Stimulated activated naive CD8-positive, alpha-beta T cell treated with anti-CD3 and anti-CD28 coated beads, Interleukin-15, Interleukin-2, amounts not matched to agents 100 ng/mL and 50 ng/mL, for 24 hours (primary cell): Measurements from ENCODE around the gene TRERF1.
"Not testable (repeated sequence)": the region's sequence is repeated elsewhere in the genome, so short reads cannot be mapped to it uniquely, and the experiment has no call there.

Experiments used
- H3K27ac Mint-ChIP-seq: one replicate; pipeline ENCODE4 v1.8.0; 2021; ENCODE audit warnings: mild to moderate bottlenecking, mixed read lengths
- H3K27me3 Mint-ChIP-seq: one replicate; pipeline ENCODE4 v1.8.0; 2021; ENCODE audit warnings: mixed read lengths
- H3K36me3 Mint-ChIP-seq: one replicate; pipeline ENCODE4 v1.8.0; 2021; ENCODE audit warnings: low read depth, mixed read lengths
- H3K4me1 Mint-ChIP-seq: one replicate; pipeline ENCODE4 v1.8.0; 2021; ENCODE audit warnings: low read depth, mixed read lengths
- H3K4me3 Mint-ChIP-seq: one replicate; pipeline ENCODE4 v1.8.0; 2021; ENCODE audit warnings: mild to moderate bottlenecking, mixed read lengths
- H3K9me3 Mint-ChIP-seq: one replicate; pipeline ENCODE4 v1.8.0; 2021; ENCODE audit warnings: mixed read lengths

TRERF1 gene

DNA sequence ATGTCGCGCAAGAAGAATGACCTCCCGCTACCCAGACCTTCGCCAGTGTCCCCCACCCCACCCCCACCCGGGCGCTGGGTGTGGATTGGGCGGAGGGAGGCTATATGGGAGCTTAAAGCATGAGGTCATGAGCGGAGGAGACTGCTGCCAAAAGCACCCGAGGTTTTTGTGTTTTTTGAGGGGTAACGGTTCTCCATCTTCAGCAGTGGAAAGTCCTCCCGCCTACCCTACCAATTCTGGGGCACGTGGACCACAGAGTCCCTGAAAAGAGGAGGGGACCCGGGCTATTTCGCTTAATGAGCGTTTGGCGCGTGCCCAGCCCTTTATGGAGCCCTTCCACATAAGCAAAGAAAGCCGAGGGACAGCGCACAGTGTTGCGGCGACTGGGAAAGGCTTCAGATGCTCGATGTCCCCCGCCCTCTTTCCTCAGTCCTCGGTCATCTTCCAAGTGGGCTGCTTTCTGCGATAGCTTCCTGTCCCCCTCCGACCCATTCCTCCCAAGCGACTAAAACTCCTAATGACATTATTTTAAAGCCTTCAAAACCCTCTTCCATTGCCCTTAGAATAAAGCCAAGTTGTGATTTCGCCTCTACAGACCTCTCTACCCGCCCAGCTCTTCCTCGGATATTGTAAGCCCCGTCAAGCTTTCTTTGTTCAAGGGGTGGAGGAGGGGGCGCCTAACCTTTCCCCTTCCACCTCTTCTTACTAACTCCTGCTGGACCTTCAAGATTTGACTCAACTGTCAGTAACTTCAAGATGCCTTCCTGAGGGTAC lies 2.1 kb upstream of the TRERF1 start:
- Mint-ChIP-seq H3K4me1 (peaks cover 38% of the 10 kb centered on the region), H3K36me3 (no peaks in the 10 kb centered on the region)

DNA sequence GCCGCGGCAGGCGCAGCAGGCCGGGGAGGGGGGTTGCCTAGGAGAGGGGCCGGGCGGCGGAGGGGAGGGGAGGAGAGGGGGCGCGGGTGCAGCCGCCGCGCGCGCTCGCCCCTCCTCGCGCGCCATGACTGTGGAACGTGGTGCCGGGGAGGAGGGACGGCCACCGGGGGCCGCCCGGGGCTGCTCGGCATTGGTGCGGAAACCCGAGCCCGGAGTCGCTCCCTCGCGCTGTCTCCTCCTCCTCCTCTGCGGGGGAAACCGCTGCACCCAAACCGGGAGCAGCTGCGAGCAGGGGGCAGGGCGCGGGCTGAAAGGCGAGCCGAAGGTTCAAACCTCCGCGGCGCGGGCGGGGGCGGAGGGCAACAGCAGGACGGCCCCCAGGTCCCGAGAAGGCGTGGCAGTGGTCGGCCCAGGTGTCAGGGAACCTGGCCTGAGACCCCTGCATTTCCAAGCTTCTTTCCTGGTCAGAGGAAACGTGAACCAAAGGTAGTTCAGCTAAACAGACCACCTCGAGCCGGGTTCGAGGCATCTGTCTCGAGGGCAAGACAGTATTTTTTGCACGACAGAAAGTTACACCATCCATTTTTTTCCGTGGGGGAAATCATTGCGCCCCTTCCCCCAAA lies 1.4 kb upstream of the TRERF1 start:
- H3K4me1 Mint-ChIP-seq: peaks cover 45% of the 10 kb centered on the region
- H3K27me3 Mint-ChIP-seq: peaks cover 9% of the 10 kb centered on the region
- no peak overlapping the region for H3K27ac Mint-ChIP-seq
- H3K4me3 Mint-ChIP-seq: peak overlapping the region; percentile 89
- H3K9me3 Mint-ChIP-seq: no peaks in the 10 kb centered on the region
- peaks cover 2% of the 10 kb centered on the region for H3K36me3 Mint-ChIP-seq

More for the DNA sequence above, 2.1 kb upstream of the TRERF1 start:
- peak overlapping the region; percentile 89 for H3K4me3 Mint-ChIP-seq
- H3K9me3 Mint-ChIP-seq: no peaks in the 10 kb centered on the region
- H3K27me3 Mint-ChIP-seq: peaks cover 9% of the 10 kb centered on the region
- H3K27ac Mint-ChIP-seq: peak overlapping the region; percentile 14

DNA sequence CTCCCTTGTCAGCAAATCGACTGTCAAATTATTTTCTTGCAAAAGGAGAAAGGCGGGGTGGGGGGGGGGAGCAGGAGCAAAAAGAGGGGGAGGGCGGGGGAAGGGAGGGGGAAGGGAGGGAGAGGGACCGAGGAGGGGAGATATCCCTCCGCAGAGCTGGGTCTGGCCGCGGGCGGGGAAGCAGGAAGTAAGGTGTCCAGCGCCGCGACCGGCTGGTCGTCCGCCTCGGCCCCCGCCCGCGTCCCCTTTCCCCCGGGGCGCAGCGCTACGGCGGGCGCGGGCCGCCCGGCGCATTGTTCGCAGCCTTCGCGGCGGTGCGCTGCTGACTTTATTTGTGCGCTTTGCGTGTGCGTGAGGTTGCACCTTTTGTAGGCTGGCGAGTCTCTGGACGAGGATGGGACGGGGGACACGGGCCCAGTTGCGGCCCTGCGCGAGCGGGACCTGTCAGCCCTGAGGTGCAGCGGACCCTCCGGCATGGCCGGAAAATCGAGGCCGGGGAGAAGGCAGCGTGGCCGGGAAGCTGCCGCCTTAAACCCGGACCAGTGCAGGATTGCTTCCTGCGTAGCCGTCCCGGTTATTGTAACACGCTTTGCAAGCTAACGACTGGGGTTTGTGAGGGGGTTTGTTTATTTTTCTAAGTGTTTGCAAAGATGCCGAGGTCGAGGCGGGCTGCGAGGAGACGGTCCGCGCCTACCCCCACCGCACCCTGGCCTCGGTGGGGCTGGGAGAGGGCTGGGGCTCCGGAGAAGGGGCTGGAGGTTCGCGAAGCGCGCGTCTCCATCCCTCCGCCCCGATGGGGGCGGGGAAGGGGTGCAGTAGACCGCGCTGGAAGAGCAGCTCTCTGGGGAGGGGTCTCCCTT lies 675 bp upstream of the TRERF1 start:
- Mint-ChIP-seq H3K4me1 (peaks cover 52% of the 10 kb centered on the region), H3K36me3 (peaks cover 4% of the 10 kb centered on the region), H3K27ac (peak overlapping the region; percentile 84), H3K27me3 (peaks cover 9% of the 10 kb centered on the region), H3K9me3 (no peaks in the 10 kb centered on the region), H3K4me3 (peak overlapping the region; percentile 89)

DNA sequence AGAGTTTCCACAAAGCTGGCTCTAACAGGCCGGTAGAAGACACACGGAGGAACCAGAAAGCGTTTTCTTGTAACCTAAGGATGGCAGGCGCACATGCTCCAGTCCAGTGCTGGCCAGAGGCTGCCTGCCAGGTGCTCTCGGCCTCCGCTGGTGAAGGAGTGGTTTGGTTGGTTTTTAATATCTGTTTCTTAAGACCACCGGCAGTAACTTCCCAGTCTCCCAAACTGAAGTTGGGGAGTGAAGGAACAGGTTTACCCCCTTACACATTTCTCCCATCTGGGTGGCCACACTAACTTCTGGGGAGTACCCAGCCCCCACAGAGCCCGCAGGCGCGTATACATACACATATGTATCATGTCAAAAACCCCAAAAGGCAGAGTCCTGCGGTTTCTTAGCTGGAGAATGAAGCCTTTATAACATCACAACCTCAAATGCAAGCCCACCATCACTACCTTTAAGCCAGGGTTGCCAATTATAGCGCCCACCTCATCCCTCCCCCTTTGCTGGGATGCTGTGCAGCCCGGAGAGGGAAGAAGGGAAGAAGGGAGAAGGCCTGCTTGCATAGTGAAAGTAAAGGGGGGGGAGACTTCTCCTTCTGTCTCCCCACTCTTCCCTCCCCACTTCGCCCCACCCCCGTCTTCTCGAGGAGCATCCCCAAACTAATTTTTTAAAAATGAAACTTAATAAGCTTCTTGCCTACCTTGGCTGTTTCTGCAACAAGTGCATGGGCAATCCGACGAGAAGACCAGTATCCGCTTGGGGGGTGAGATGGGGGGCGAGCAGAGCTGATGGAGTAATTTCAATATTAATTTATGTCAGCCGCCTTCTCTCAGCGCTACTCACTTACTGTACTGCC lies 1.0 kb downstream of the TRERF1 start:
- H3K4me1 Mint-ChIP-seq: peaks cover 61% of the 10 kb centered on the region
- peaks cover 9% of the 10 kb centered on the region for H3K27me3 Mint-ChIP-seq
- peak overlapping the region; percentile 84 for H3K27ac Mint-ChIP-seq
- H3K4me3 Mint-ChIP-seq: peak overlapping the region; percentile 89
- peaks cover 4% of the 10 kb centered on the region for H3K36me3 Mint-ChIP-seq
- no peaks in the 10 kb centered on the region for H3K9me3 Mint-ChIP-seq

DNA sequence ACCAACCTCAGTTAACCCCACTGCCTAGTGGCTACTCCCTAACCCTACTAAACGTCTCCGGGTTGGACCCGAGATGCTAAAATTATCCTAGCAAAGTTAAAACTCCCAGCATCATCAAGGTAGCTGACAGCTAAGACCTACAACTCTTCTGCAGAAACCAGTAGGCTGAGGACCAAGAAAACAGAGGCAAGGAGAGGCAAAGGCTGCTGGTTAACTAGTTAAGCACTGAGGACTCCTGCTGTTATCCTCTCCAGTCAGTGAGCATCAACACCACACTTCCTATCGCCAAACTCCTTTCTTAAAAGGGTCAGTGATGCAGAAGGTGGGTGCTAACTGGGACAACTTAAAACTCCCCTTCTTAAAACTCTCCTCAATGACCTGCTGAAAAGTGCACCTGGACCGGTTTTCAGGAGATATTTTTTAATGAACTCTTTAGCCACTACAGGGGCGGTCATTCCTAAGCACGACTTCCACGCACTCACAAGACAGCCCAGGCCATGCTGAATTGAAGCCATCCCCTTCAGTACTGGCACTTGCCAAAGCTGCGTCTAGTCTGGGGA lies 1.7 kb downstream of the TRERF1 start:
- H3K27me3 Mint-ChIP-seq: peaks cover 9% of the 10 kb centered on the region
- H3K4me1 Mint-ChIP-seq: peaks cover 66% of the 10 kb centered on the region
- peak overlapping the region; percentile 89 for H3K4me3 Mint-ChIP-seq
- H3K36me3 Mint-ChIP-seq: peaks cover 4% of the 10 kb centered on the region
- H3K27ac Mint-ChIP-seq: peak overlapping the region; percentile 84
- H3K9me3 Mint-ChIP-seq: no peaks in the 10 kb centered on the region

DNA sequence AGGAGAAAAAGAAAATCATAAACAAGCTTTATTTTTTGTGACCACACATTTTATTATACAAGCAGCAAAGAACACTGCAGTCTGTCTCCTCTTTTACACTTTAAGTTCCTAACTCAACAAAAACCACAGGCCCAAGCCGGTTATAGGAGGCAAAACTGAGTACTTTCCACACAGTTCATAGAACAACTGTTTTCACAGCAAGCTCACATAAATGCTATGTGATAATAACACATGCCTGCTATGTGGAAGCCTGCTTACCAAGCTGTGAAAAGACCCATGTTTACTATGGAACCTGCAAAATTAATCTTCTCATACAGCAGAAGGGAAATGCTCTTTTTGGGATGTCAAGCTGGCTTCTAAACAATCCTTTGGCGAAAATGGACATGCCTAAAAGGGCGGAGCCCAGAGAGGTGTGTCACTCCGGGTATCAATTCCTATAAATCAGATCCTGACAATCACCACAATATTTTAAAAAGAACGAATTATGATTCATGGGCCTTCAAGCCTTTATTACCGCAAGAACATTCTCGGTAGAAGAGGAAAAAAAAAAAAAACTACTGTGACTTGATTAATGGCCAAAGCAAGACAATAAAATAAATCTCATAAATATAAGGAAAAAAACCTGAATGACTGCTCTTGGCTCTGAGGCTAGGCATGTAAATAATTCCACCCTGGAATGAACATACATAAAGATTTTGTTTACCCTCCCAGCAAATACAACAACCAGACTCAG lies 2.6 kb downstream of the TRERF1 start:
- Mint-ChIP-seq H3K4me1 (peaks cover 73% of the 10 kb centered on the region), H3K4me3 (peak overlapping the region; percentile 89), H3K9me3 (no peaks in the 10 kb centered on the region), H3K27ac (peak overlapping the region; percentile 84), H3K27me3 (peaks cover 3% of the 10 kb centered on the region), H3K36me3 (peaks cover 4% of the 10 kb centered on the region)

DNA sequence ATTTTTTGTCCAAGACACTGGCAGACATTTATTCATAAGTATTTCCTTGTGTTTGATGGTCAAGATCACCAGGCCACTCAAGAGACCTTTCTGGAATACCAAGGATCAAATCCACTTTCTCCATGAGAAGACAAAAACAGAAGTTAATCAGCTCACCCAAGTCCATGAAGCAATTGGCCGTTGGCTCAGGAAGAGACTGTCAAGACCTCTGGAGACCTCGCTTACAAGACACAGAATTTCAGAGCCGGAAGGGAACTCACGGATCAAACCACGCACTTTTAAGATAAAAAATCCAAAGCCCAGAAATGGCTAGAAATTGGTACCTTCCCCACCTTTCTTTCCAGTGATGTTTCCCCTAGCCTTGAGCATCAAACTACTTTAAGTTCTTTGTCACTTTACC lies 3.3 kb downstream of the TRERF1 start:
- no peaks in the 10 kb centered on the region for H3K9me3 Mint-ChIP-seq
- H3K27me3 Mint-ChIP-seq: no peaks in the 10 kb centered on the region
- peaks cover 73% of the 10 kb centered on the region for H3K4me1 Mint-ChIP-seq
- H3K4me3 Mint-ChIP-seq: peak overlapping the region; percentile 89
- peaks cover 4% of the 10 kb centered on the region for H3K36me3 Mint-ChIP-seq
- no peak overlapping the region for H3K27ac Mint-ChIP-seq

DNA sequence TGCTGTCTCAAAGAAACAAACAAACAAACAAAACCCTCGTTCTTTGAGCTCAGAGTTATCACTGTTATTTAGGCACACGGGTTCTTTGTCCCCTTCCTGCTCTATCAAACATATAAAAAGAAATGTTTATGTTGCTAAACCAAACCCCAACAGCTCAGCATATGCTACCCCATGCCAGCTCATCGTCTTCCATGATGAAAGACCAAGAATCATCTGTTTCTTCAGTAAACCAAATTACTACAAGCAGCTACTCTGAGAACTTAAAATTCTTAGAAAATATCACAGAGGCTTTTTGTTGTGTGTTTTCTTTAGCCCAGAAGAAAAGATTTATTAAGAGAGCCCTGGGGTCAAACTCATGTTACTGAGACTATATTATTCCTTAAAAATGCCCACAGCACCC lies 4.7 kb downstream of the TRERF1 start:
- H3K9me3 Mint-ChIP-seq: no peaks in the 10 kb centered on the region
- H3K27ac Mint-ChIP-seq: no peak overlapping the region
- H3K4me3 Mint-ChIP-seq: no peak overlapping the region
- H3K27me3 Mint-ChIP-seq: no peaks in the 10 kb centered on the region
- H3K36me3 Mint-ChIP-seq: peaks cover 4% of the 10 kb centered on the region
- H3K4me1 Mint-ChIP-seq: peaks cover 78% of the 10 kb centered on the region

DNA sequence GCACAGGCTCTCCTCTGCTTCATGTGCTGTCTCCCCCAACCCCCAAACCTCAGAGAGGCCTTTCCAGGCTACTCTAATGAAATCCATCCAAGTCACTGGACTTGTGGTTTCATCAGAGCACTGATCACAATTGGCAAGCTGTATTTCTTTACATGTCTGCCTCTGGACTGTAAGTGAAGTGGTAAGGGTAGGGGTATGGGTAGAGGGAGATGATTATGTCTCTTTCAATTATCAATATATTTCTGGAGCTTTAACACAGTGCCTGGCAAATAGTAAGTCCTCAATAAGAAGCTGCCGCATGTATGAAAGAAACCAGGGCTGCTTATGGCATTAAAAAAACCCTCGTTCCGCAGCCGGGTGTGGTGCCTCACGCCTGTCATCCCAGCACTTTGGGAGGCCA lies 5.4 kb downstream of the TRERF1 start:
- H3K27ac Mint-ChIP-seq: no peak overlapping the region

DNA sequence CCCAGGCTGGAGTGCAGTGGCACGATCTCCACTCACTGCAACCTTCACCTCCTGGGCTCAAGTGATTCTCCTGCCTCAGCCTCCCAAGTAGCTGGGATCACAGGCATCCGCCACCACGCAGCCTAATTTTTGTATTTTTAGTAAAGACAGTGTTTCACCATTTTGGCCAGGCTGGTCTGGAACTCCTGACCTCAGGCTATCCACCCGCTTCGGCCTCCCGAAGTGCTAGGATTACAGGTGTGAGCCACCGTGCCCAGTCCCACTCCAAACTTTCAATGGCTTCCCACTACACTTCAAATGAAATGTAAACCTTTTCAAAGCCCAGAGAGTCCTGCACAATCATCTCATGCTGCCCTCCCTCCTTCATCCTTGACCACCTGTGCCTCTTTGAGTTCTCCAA lies 5.8 kb downstream of the TRERF1 start:
- H3K9me3 Mint-ChIP-seq, H3K36me3 Mint-ChIP-seq, H3K27ac Mint-ChIP-seq, H3K4me3 Mint-ChIP-seq, H3K27me3 Mint-ChIP-seq: not testable (repeated sequence)
- peaks cover 81% of the 10 kb centered on the region for H3K4me1 Mint-ChIP-seq

More for the DNA sequence above, 5.4 kb downstream of the TRERF1 start:
- Mint-ChIP-seq H3K4me1 (peaks cover 80% of the 10 kb centered on the region), H3K4me3 (no peak overlapping the region), H3K36me3 (peaks cover 4% of the 10 kb centered on the region), H3K9me3 (no peaks in the 10 kb centered on the region), H3K27me3 (no peaks in the 10 kb centered on the region)

DNA sequence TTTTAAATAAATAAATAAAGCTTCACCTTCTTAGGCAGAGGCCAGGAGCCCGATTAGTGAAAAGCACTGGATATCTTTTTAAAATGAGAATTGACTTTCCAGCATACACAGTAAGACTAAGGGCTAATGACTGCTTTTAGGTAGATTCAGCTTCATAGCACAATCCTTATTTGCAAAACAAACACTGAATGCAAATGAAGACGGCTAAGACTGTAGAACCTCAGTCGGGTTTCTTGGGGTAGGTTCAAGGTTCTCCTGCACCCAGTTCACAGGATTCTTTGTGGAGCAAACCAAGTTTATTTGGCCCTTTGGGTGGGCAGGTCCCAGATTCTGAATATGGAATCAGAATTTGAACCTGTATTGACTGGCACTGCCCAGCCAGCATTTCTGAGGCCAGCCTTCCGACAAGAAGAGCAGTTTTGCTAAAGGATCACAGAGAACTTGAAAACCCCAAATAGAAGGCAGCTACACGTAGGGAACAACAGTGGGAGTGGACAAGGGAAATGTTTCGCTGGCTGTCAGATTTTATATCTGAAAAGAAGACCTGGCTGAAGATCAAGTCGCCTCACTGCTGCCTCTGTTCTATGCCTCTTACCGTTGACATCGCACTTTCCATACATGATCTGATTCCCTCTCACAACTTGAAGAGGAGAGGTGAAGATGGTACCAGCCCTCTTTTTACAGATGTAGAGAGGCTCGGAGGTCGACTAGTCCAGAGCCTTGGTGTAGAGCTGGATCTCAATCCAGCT lies 8.2 kb downstream of the TRERF1 start:
- H3K27me3 Mint-ChIP-seq: no peaks in the 10 kb centered on the region
- peaks cover 4% of the 10 kb centered on the region for H3K36me3 Mint-ChIP-seq
- H3K27ac Mint-ChIP-seq: peak overlapping the region; percentile 63
- H3K9me3 Mint-ChIP-seq: no peaks in the 10 kb centered on the region
- no peak overlapping the region for H3K4me3 Mint-ChIP-seq
- H3K4me1 Mint-ChIP-seq: peaks cover 64% of the 10 kb centered on the region

DNA sequence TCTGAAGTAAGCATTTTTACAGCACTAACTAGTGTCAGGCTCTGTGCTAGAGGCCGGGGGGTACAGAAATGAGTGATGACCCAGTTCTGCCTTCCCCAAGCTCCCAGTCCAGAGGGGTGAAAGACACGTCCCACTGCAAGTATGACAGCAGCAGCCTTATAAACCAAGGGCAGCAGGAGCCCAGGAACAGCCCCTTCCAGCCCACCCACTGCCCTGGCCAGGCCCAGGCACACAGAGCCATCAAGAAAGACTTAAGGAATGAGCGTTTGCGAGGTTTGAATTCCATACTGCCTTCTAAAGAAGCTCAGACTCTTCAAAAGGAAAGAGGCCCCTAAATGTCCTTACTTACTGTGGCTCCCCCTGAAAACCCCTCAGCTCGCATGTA lies 10.0 kb downstream of the TRERF1 start:
- peak overlapping the region; percentile 21 for H3K27ac Mint-ChIP-seq
- no peaks in the 10 kb centered on the region for H3K27me3 Mint-ChIP-seq
- H3K9me3 Mint-ChIP-seq: no peaks in the 10 kb centered on the region
- no peak overlapping the region for H3K4me3 Mint-ChIP-seq
- H3K36me3 Mint-ChIP-seq: no peaks in the 10 kb centered on the region
- peaks cover 53% of the 10 kb centered on the region for H3K4me1 Mint-ChIP-seq
